Vagina (tissue), 2 donors: ENCODE data around the gene RNU2-1. TPM values are rescaled to one million over a fixed set of nuclear protein-coding genes. Genes with fewer than 3 reads are reported as not detected.
"Not testable (repeated sequence)": the region's sequence is repeated elsewhere in the genome, so short reads cannot be mapped to it uniquely, and the experiment has no call there.

ENCODE experiments used
- DNase-seq, 2 donors: peaks; one replicate each; pipeline ENCODE4 v3.0.0-alpha.2; 2017; ENCODE audit errors: extremely low spot score in 2 of 2
- H3K27ac ChIP-seq: fragments of 200-600 bp; sonication (generic); one replicate; pipeline ENCODE4 v1.5.1; 2019
- H3K27me3 ChIP-seq: fragments of 200-600 bp; sonication (generic); one replicate; pipeline ENCODE4 v1.5.1; 2019
- H3K36me3 ChIP-seq, 2 donors: fragments of 200-600 bp; sonication (generic); one replicate each; pipeline ENCODE4 v1.5.1; 2017 to 2019
- H3K4me1 ChIP-seq: fragments of 200-600 bp; sonication (generic); one replicate; pipeline ENCODE4 v1.5.1; 2019
- H3K4me3 ChIP-seq, 2 donors: fragments of 200-600 bp; sonication (generic); 1 replicate in 1 of 2; 2 replicates in 1 of 2; pipeline ENCODE4 v1.5.1; 2016 to 2019
- H3K9me3 ChIP-seq: fragments of 200-600 bp; sonication (generic); one replicate; pipeline ENCODE4 v1.5.1; 2019
- POLR2A ChIP-seq, 2 donors: fragments of 450-650 bp; IDR thresholded peaks; one replicate each; pipeline ENCODE4 v1.6.1; 2017; ENCODE audit warnings: antibody characterized with exemption in 2 of 2, mild to moderate bottlenecking in 2 of 2, moderate library complexity in 2 of 2
- POLR2AphosphoS5 ChIP-seq, 2 donors: sonication (generic); formaldehyde crosslinking; IDR thresholded peaks; one replicate each; pipeline ENCODE4 v1.9.0; 2017; ENCODE audit warnings: antibody characterized with exemption in 2 of 2, mild to moderate bottlenecking in 2 of 2, low read depth in 1 of 2; ENCODE audit not compliant: insufficient read depth in 1 of 2
- intact Hi-C: fragments of 100-400 bp; cut with DNase I; formaldehyde crosslinking; loops from one replicate; pipeline ENCODE4 v1.15.1; 2023
- total RNA-seq: library from RNA; depleted of rRNA; stranded (reverse); fragments of >200 nt; gene quantifications from one replicate; pipeline ENCODE4 v1.2.3, GENCODE V29; 2016
- TF ChIP-seq, protein P1 (sequence below), 3 experiments: fragments of 450-650 bp in 2 of 3; fragments of 200-600 bp in 1 of 3; sonication (generic) in 1 of 3; IDR thresholded peaks; one replicate each; pipeline ENCODE4 v1.5.1; 2017 to 2019; ENCODE audit warnings: antibody characterized with exemption in 3 of 3, mild to moderate bottlenecking in 2 of 3, moderate library complexity in 2 of 3

The RNU2-1 gene
- total RNA-seq, 1 donor from 2014 or later: not detected

DNA sequence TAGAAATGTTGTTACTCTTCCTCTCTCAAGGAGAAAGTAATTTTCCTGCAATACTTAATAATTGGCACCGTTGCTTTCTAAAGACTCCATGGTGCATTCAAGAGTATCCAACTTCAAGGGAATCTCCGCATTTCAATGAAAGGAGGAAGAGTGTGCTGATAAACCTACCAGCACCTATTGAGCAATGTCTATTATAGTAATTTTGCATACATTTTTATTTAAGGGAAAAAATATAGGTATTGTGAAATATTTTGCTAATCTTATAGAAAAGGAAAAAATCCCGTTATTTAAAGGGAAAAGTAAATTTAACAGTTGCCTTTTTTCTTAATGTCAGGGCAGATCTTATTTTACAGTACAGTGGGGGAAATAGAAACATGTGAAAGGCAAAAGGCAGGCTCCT lies 23.2 kb downstream of the RNU2-1 start:
- DNase-seq: no peak
- Histone ChIP-seq H3K27ac (peak overlapping the region; percentile 87), H3K4me3 (no peak overlapping the region), H3K9me3 (no peaks in the 10 kb centered on the region), H3K4me1 (peaks cover 23% of the 10 kb centered on the region), H3K27me3 (no peaks in the 10 kb centered on the region), H3K36me3 (peaks cover 0 to 27% of the 10 kb centered on the region in 2 donors)
- intact Hi-C loops: loop anchor here (10.0 kb wide), 1 partner anchor 124 kb away; no protein-coding TSS in a partner anchor
- TF ChIP-seq POLR2A (IDR thresholded peaks at IDR 0.05): no peak
- no peak for TF ChIP-seq POLR2AphosphoS5 (IDR thresholded peaks at IDR 0.05; ENCODE audit: insufficient read depth in 1 of 2, low read depth in 1 of 2)
- TF ChIP-seq, protein P1, sequence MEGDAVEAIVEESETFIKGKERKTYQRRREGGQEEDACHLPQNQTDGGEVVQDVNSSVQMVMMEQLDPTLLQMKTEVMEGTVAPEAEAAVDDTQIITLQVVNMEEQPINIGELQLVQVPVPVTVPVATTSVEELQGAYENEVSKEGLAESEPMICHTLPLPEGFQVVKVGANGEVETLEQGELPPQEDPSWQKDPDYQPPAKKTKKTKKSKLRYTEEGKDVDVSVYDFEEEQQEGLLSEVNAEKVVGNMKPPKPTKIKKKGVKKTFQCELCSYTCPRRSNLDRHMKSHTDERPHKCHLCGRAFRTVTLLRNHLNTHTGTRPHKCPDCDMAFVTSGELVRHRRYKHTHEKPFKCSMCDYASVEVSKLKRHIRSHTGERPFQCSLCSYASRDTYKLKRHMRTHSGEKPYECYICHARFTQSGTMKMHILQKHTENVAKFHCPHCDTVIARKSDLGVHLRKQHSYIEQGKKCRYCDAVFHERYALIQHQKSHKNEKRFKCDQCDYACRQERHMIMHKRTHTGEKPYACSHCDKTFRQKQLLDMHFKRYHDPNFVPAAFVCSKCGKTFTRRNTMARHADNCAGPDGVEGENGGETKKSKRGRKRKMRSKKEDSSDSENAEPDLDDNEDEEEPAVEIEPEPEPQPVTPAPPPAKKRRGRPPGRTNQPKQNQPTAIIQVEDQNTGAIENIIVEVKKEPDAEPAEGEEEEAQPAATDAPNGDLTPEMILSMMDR (IDR thresholded peaks at IDR 0.05): no peak

DNA sequence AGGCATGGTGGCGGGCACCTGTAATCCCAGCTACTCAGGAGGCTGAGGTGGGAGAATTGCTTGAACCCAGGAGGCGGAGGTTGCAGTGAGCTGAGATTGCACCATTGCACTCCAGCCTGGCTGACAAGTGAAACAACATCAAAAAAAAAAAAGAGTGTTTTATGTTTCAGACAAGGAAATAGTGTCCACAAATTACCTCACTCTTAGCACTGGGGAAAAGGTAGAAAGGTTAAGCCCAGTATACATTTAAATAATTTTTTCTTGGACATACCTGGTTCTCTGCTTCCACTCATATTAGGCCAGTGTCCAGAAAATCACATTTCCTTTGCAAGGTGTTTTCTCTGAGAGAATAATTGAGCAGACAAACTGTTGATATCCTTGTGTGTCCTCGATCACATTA lies 30.8 kb downstream of the RNU2-1 start:
- H3K4me3 ChIP-seq, DNase-seq, H3K9me3 ChIP-seq, H3K4me1 ChIP-seq, intact Hi-C loops, H3K27ac ChIP-seq, H3K27me3 ChIP-seq: not testable (repeated sequence)
- H3K36me3 ChIP-seq: peaks cover 0 to 88% of the 10 kb centered on the region in 2 donors

DNA sequence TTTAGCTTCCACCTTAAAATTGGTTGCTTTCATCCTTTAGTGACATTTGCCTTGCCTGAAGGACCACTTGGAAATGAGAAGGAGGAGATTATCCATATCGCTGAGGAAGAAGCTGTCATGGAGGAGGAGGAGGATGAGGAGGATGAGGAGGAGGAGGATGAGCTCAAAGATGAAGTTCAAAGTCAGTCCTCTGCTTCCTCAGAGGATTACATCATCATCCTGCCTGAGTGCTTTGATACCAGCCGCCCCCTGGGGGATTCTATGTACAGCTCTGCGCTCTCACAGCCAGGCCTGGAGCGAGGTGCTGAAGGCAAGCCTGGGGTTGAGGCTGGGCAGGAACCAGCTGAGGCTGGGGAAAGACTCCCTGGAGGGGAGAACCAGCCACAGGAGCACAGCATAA lies 33.6 kb downstream of the RNU2-1 start:
- Histone ChIP-seq H3K27me3 (no peaks in the 10 kb centered on the region), H3K4me3 (no peak overlapping the region), H3K4me1 (no peaks in the 10 kb centered on the region), H3K27ac (no peak overlapping the region), H3K9me3 (no peaks in the 10 kb centered on the region), H3K36me3 (peaks cover 3 to 100% of the 10 kb centered on the region in 2 donors)
- intact Hi-C loops: no loop called here
- no peak for DNase-seq
- TF ChIP-seq, protein P1 (IDR thresholded peaks at IDR 0.05): no peak
- TF ChIP-seq POLR2AphosphoS5 (IDR thresholded peaks at IDR 0.05; ENCODE audit: insufficient read depth in 1 of 2, low read depth in 1 of 2) (no peak), POLR2A (IDR thresholded peaks at IDR 0.05) (no peak)

DNA sequence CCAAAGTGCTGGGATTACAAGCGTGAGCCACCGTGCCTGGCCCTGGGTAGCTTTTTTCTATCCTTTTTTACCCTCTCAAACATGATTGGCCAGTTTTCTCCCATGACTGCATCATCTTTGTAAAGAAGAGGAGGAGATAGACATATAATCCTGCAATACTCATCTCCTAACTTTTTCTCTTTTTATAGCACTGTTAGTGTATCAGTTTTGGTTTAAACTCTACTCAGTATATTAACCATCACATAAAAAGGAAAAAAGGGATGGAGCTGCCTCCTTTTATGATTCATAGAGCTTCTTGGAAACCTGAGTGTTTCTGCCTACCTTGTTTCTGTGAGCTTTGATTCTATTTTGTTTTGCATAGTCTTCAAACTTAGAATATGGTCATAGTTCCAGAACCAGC lies 34.1 kb downstream of the RNU2-1 start:
- no peak for DNase-seq
- intact Hi-C loops: no loop called here
- no peak for TF ChIP-seq POLR2AphosphoS5 (IDR thresholded peaks at IDR 0.05; ENCODE audit: insufficient read depth in 1 of 2, low read depth in 1 of 2)
- TF ChIP-seq, protein P1 (IDR thresholded peaks at IDR 0.05): no peak
- TF ChIP-seq POLR2A (IDR thresholded peaks at IDR 0.05): no peak
- H3K27ac ChIP-seq: no peak overlapping the region
- no peaks in the 10 kb centered on the region for H3K4me1 ChIP-seq
- no peak overlapping the region for H3K4me3 ChIP-seq
- H3K27me3 ChIP-seq: no peaks in the 10 kb centered on the region
- H3K9me3 ChIP-seq: no peaks in the 10 kb centered on the region
- H3K36me3 ChIP-seq: peaks cover 3 to 100% of the 10 kb centered on the region in 2 donors

DNA sequence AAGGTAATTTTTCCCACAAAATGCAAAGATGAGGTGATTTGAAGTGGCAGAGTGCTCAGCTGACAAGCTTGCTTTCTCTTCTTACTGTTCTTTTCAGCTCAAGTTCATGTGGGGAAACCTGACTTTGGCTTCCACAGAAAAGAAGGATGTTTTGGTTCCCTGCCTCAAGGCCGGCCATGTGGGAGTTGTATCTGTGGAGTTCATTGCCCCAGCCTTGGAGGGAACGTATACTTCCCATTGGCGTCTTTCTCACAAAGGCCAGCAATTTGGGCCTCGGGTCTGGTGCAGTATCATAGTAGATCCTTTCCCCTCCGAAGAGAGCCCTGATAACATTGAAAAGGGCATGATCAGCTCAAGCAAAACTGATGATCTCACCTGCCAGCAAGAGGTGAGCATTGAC lies 40.5 kb downstream of the RNU2-1 start:
- Histone ChIP-seq H3K4me3 (no peak overlapping the region), H3K27me3 (no peaks in the 10 kb centered on the region), H3K9me3 (no peaks in the 10 kb centered on the region), H3K4me1 (no peaks in the 10 kb centered on the region), H3K27ac (no peak overlapping the region), H3K36me3 (peaks cover 3 to 96% of the 10 kb centered on the region in 2 donors)
- no peak for DNase-seq
- intact Hi-C loops: no loop called here
- TF ChIP-seq POLR2A (IDR thresholded peaks at IDR 0.05) (no peak), POLR2AphosphoS5 (IDR thresholded peaks at IDR 0.05; ENCODE audit: insufficient read depth in 1 of 2, low read depth in 1 of 2) (no peak)
- TF ChIP-seq, protein P1 (IDR thresholded peaks at IDR 0.05): no peak

- H3K27ac ChIP-seq, H3K4me3 ChIP-seq, H3K27me3 ChIP-seq, DNase-seq, H3K4me1 ChIP-seq, intact Hi-C loops, H3K9me3 ChIP-seq: not testable (repeated sequence)
- peaks cover 4 to 62% of the 10 kb centered on the region in 2 donors for H3K36me3 ChIP-seq
Measured at GRCh38 chr17:43186656-43187055, 47.1 kb downstream of the RNU2-1 start.
